HG03280 (cell line): ENCODE data around the gene SUMO1.

Experiments used
- ATAC-seq: cut with Tn5 transposase; IDR thresholded peaks from one replicate; pipeline ENCODE4 v1.9.1; 2021; ENCODE audit warnings: mild to moderate bottlenecking, moderate library complexity; ENCODE audit not compliant: unreplicated experiment

Gene SUMO1

GRCh38 chr2:202157211-202157990 is 81.0 kb downstream of the SUMO1 start:
- ATAC-seq = no peak
